Measurements from ENCODE around the gene PRR36. TPM values are rescaled to one million over a fixed set of nuclear protein-coding genes. Genes with fewer than 3 reads are reported as not detected.

Gene PRR36
- total RNA-seq, 2 donors from 2014 or later: 0.19 to 0.21 TPM

DNA sequence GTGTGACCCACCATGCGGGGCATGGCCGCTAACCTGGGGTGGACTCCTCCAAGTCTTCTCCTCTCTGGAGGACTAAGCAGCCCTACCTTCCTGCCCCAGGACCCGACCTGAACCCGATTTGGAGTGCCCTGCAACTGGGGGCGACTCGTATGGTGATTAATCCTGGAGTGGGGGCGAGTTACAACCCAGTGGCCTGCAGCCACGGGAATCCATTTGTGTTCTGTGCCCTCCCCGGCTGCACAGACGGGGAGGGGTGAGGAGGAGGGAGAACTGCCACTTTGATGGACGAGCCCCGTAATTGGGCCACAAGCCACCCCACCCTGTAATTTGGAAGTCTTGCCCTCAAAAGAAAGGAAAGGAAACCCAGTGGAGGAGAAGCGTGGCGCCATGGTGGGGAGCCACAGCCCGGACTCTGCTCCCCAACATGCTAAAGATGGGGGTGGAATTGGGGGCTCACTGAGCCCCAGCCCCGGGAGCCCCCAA, 18.0 kb downstream of the PRR36 start:
- ATAC-seq (replicated peaks): no peak
- H3K27me3 Mint-ChIP-seq: no peaks in the 10 kb centered on the region
- no peaks in the 10 kb centered on the region for H3K9me3 Mint-ChIP-seq
- no peak overlapping the region for H3K4me3 Mint-ChIP-seq
- no peaks in the 10 kb centered on the region for H3K4me1 Mint-ChIP-seq
- H3K36me3 Mint-ChIP-seq (ENCODE audit: low read depth): no peaks in the 10 kb centered on the region
- H3K27ac Mint-ChIP-seq: no peak overlapping the region

DNA sequence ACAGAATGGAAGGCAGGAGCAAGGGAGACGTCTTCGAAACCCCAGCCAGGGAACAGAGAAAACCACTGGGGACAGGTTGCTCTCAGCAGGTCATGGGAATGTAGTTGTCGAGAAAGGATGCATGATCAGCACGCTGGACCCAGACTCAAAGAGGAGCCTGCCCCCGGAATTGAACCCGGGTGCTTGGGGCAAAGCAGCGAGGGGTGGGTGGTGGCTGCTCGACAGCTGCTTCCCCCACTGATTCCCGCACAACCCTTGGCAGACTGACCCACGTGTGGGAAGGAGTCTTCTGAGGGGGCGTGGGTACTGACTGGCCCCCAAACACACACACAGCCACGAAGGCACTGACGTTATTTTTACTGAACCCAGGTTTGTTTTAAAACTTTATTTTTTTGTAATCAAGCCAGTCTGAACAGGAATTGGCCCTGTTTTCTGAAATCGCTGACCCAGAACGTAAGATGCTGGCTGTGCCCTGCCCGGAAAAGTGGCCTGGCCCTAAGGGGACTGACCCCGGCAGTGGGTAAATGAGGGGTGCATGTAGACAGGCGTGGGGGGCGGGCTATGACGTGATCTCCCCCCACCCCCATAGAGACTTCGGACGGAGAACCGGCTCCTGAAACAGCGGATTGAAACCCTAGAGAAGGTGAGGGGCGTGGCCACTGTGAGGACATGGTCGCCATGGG, 18.6 kb downstream of the PRR36 start:
- Mint-ChIP-seq H3K4me1 (no peaks in the 10 kb centered on the region), H3K36me3 (ENCODE audit: low read depth) (no peaks in the 10 kb centered on the region), H3K9me3 (no peaks in the 10 kb centered on the region), H3K27me3 (no peaks in the 10 kb centered on the region), H3K4me3 (no peak overlapping the region), H3K27ac (no peak overlapping the region)
- no peak for ATAC-seq (replicated peaks)

GRCh38 chr19:7853770-7854128, 20.4 kb downstream of the PRR36 start:
- no peak overlapping the region for H3K4me3 Mint-ChIP-seq
- H3K27me3 Mint-ChIP-seq: no peaks in the 10 kb centered on the region
- no peaks in the 10 kb centered on the region for H3K36me3 Mint-ChIP-seq (ENCODE audit: low read depth)
- H3K9me3 Mint-ChIP-seq: no peaks in the 10 kb centered on the region
- ATAC-seq (replicated peaks): no peak
- no peak overlapping the region for H3K27ac Mint-ChIP-seq
- H3K4me1 Mint-ChIP-seq: no peaks in the 10 kb centered on the region

GRCh38 chr19:7852851-7853769, 21.1 kb downstream of the PRR36 start:
- H3K36me3 Mint-ChIP-seq (ENCODE audit: low read depth): no peaks in the 10 kb centered on the region
- peak; percentile 90 for ATAC-seq (replicated peaks)
- H3K27ac Mint-ChIP-seq: no peak overlapping the region
- H3K9me3 Mint-ChIP-seq: no peaks in the 10 kb centered on the region
- no peaks in the 10 kb centered on the region for H3K4me1 Mint-ChIP-seq
- H3K27me3 Mint-ChIP-seq: no peaks in the 10 kb centered on the region
- no peak overlapping the region for H3K4me3 Mint-ChIP-seq

- H3K9me3 Mint-ChIP-seq: no peaks in the 10 kb centered on the region
- H3K27me3 Mint-ChIP-seq: no peaks in the 10 kb centered on the region
- no peaks in the 10 kb centered on the region for H3K4me1 Mint-ChIP-seq
- H3K4me3 Mint-ChIP-seq: no peak overlapping the region
- ATAC-seq (replicated peaks): no peak
- H3K36me3 Mint-ChIP-seq (ENCODE audit: low read depth): no peaks in the 10 kb centered on the region
- H3K27ac Mint-ChIP-seq: no peak overlapping the region
Observed at GRCh38 chr19:7851623-7852500, 22.3 kb downstream of the PRR36 start.

- H3K4me1 Mint-ChIP-seq: no peaks in the 10 kb centered on the region
- H3K36me3 Mint-ChIP-seq (ENCODE audit: low read depth): no peaks in the 10 kb centered on the region
- H3K27ac Mint-ChIP-seq: no peak overlapping the region
- no peaks in the 10 kb centered on the region for H3K9me3 Mint-ChIP-seq
- H3K4me3 Mint-ChIP-seq: no peak overlapping the region
- no peak for ATAC-seq (replicated peaks)
- H3K27me3 Mint-ChIP-seq: no peaks in the 10 kb centered on the region
Observed at GRCh38 chr19:7850945-7851622, 23.1 kb downstream of the PRR36 start.

DNA sequence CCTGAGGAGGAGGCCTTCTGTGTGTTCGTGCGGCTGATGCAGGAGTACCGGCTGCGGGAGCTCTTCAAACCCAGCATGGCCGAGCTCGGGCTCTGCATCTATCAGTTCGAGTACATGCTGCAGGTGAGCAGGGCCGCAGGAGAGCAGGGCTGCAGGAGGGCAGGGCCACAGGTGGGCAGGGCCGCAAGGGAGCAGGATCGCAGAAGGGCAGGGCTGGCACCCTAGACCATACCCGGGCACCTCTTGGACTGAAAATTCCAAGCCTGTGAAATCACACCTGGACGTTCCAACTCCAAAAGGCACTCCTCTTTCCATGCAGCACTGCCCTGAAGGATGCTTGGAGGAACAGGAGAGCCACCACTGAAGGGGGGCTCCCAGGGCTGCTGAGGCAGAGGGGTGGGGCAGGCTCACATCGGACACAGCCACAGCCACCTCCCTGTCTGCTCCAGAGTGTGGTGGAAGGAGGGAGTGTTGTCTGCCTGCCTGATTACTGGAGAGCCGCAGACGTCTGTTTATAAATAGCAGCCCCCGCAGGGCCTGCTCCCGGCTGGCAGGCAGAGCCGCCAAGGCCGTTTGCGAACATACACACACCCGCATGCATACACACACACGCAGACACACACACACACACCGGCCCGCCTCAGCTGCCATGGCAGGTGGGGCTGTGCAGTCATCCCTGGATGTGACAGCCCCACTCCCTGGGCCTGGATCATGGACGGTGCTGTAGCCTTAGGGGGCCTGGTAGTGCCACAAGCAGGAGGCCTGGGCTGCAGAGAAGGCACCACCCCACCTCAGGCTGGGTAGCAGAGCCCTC, 24.0 kb downstream of the PRR36 start:
- no peaks in the 10 kb centered on the region for H3K4me1 Mint-ChIP-seq
- H3K4me3 Mint-ChIP-seq: no peak overlapping the region
- no peak for ATAC-seq (replicated peaks)
- H3K27me3 Mint-ChIP-seq: no peaks in the 10 kb centered on the region
- H3K27ac Mint-ChIP-seq: no peak overlapping the region
- no peaks in the 10 kb centered on the region for H3K9me3 Mint-ChIP-seq
- H3K36me3 Mint-ChIP-seq (ENCODE audit: low read depth): no peaks in the 10 kb centered on the region

GRCh38 chr19:7849631-7849999, 24.6 kb downstream of the PRR36 start:
- H3K36me3 Mint-ChIP-seq (ENCODE audit: low read depth): no peaks in the 10 kb centered on the region
- H3K27me3 Mint-ChIP-seq: no peaks in the 10 kb centered on the region
- no peaks in the 10 kb centered on the region for H3K9me3 Mint-ChIP-seq
- no peaks in the 10 kb centered on the region for H3K4me1 Mint-ChIP-seq
- H3K4me3 Mint-ChIP-seq: no peak overlapping the region
- no peak for ATAC-seq (replicated peaks)
- no peak overlapping the region for H3K27ac Mint-ChIP-seq

- Mint-ChIP-seq H3K27me3 (no peaks in the 10 kb centered on the region), H3K27ac (no peak overlapping the region), H3K4me1 (no peaks in the 10 kb centered on the region), H3K36me3 (ENCODE audit: low read depth) (no peaks in the 10 kb centered on the region), H3K9me3 (no peaks in the 10 kb centered on the region), H3K4me3 (no peak overlapping the region)
- no peak for ATAC-seq (replicated peaks)
Observed at GRCh38 chr19:7848779-7849457, 25.3 kb downstream of the PRR36 start.

DNA sequence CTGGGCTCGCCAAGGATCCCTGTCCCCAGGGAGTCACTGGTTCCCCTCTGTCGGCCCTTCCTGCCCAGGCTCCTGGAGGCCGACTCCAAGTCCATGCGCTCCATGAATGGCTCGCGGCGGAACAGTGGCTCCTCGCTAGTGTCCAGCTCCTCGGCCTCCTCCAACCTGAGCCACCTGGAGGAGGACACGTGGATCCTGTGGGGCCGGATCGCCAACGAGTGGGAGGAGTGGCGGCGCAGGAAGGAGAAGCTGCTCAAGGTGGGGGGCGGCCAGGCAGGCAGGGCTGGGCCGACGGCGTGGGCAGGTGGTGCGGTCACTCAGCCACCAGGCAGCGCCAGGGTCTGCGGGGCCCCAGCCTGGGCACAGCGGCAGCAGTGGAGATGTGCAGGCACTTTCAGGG, 26.5 kb downstream of the PRR36 start:
- no peaks in the 10 kb centered on the region for H3K36me3 Mint-ChIP-seq (ENCODE audit: low read depth)
- ATAC-seq (replicated peaks): no peak
- H3K27ac Mint-ChIP-seq: no peak overlapping the region
- H3K4me3 Mint-ChIP-seq: no peak overlapping the region
- H3K27me3 Mint-ChIP-seq: no peaks in the 10 kb centered on the region
- no peaks in the 10 kb centered on the region for H3K4me1 Mint-ChIP-seq
- H3K9me3 Mint-ChIP-seq: no peaks in the 10 kb centered on the region

DNA sequence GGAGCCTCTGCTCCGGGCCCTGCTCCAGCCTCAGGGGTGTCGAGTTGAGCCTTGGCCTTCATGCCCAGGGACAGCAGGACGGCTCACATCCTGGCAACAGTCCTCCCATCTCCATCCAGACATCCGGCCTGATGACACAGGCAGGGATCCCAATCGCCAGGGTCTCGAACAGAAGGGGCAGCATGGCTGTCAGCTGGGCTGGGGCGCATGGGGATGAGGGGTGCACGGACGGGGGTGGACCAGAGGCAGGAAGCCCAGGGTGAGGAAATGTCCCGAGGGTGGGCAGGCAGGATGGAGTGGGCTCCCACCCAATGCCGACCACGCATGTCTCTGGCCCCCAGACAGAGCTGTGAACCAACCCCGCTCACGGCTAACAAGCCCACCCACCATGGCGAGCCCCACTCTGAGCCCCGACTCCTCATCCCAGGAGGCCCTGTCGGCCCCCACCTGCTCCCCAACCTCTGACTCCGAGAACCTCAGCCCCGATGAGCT, 28.0 kb downstream of the PRR36 start:
- no peak for ATAC-seq (replicated peaks)
- Mint-ChIP-seq H3K4me1 (no peaks in the 10 kb centered on the region), H3K27me3 (no peaks in the 10 kb centered on the region), H3K36me3 (ENCODE audit: low read depth) (no peaks in the 10 kb centered on the region), H3K9me3 (no peaks in the 10 kb centered on the region), H3K27ac (no peak overlapping the region), H3K4me3 (no peak overlapping the region)

DNA sequence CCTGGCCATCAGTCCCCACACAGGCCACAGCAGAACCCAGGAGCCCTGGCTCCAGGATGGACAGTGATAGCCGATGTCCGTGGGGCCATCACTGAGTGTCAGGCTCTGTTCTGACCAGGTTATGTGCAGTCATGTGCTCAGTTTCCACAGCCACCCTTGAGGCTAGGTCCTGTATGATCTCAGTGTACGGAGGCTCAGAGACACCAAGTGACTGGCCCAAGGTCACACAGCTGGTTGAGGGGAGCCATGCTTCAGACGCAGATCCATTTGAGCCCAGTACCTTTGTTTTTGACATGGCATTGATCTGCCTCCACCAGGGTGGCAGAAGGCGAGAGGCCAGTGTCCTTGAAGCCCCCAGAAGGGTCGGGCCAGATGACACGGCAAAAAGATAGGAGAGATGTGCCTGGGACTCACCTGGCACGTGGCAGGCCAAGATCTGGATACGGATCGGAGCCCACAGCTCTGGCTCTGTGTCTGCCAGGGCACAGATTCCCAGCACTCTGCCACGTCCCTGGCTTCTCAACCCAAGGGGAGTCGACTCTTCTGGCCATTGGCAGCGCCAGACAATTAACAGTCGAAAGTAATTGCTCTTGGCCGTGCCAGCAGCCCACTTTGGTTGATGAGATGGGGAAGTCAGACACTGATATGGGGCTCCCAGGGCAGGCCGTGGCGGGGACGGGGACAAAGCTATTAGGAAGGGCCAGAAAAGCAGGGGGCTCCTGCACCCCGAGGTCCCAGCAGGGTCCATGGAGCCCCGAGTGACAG, 28.6 kb downstream of the PRR36 start:
- H3K4me3 Mint-ChIP-seq: no peak overlapping the region
- no peaks in the 10 kb centered on the region for H3K36me3 Mint-ChIP-seq (ENCODE audit: low read depth)
- H3K27ac Mint-ChIP-seq: no peak overlapping the region
- H3K9me3 Mint-ChIP-seq: no peaks in the 10 kb centered on the region
- no peaks in the 10 kb centered on the region for H3K4me1 Mint-ChIP-seq
- no peaks in the 10 kb centered on the region for H3K27me3 Mint-ChIP-seq
- ATAC-seq (replicated peaks): no peak
